DMS 273 treated with DMSO at 0.1 percent for 48 hours (cell line): ENCODE measurements around the gene AMMECR1L.
A peak's percentile ranks its signal among the peaks of the same experiment; 100 is the strongest.
"Not testable (repeated sequence)": the region's sequence is repeated elsewhere in the genome, so short reads cannot be mapped to it uniquely, and the experiment has no call there.

Experiments
- DNase-seq: peaks from one replicate; lab custom pipeline; 2025; lab: John Stamatoyannopoulos, UW

The AMMECR1L gene

DNA sequence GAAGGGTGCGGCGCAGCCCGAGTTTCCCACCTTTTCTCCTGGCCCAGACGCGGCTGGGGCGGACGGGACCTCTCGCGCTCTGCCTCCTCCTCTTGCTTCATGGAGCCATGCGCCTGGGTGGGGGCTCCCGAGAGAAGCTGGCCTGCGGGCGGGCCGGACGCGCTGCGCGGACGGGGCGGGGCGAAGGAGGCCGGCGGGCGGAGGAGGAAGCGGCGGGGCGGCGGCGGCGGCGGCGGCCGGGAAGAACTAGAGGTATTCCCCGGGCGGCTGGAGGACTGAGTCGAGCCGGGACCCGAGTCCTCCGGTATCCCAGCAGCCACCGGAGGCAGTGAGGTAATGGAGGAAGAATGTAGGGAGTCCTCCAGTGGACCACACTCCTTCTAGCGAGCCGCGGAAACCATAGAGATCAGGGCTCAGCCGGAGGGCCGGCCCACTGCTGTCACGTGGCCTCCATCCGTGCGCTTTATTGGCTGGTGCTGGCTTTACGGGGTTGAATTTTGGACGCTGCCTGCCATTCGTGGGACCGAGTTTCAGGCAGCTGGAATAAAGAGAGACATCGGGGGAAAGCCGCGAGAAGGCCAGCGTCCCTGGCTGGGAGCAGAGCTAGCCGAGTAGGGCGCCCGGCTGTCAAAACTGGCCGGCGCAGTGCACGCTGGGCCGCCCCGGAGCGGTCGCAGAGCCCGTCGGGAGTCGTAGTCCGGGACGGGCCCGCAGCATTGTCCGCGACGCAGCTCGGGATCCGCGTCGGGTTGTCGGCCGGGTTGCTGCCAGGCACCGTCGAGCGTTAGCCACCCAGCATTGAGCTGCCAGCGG lies at the start of gene AMMECR1L:
TSS of gene AMMECR1L (minus strand) at position 177 of the 813 bp plus-strand sequence. CDS start 11,722 bp downstream, outside the sequence.
- peak; percentile 26 for DNase-seq

DNA sequence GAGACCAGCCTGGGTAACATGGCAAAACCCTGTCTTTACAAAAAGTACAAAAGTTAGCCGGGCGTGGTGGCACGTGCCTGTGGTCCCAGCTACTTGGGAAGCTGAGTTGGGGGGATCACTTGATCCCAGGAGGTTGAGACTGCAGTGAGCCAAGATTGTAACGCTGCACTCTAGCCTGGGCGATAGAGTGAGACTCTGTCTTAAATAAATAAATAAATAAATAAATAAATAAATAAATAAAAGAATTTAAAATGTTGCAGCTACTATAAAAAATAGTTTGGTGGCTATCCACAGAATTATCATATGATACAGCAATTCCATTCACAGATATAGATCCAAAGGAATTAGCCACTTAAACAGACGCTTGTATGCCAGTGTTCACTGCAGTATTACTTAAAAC lies 49.6 kb upstream of the AMMECR1L start:
- DNase-seq, result no peak

DNA sequence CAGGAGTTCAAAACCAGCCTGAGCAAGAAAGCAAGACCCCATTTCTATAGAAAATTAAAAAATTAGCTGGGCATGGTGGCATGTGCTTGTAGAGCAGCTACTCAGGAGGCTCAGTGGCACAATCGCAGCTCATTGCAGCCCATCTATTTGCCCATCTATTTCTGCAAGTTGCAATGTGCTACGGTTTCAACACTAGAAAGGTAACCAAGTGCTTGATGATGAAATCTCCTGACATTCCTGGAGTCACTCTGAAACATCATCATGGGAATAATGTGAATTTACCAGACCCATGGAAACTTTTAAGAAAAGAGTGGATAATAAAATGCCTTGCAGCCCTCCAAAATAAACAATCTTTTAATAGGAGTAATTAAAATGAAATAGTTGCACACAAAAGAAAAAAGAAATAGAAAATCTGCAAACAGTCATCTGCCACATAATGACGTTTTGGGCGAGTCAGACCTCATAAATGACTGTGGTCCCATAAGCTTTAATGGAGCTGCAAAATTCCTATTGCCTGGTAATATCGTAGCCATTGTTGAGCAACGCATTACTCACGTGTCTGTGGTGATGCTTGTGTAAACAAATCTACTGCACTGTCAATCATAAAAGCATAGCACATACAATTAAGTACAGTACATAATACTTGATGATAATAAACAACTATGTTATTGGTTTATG lies 46.6 kb upstream of the AMMECR1L start:
- no peak for DNase-seq

DNA sequence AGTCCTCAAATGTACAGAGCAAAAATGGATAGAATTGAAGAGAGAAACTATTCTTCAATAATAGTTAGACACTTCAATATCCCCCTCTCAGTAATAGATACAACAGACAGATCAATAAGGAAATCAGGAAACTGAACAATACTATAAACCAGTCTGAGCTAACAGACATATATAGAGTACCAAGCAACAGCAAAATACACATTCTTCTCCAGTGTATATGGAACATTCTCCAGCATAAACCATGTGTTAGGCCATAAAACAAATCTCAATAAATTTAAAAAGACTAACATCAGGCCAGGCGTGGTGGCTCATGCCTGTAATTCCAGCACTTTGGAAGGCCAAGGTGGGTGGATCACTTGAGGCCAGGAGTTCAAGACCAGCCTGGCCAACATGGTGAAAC lies 43.7 kb upstream of the AMMECR1L start:
- DNase-seq, result no peak

DNA sequence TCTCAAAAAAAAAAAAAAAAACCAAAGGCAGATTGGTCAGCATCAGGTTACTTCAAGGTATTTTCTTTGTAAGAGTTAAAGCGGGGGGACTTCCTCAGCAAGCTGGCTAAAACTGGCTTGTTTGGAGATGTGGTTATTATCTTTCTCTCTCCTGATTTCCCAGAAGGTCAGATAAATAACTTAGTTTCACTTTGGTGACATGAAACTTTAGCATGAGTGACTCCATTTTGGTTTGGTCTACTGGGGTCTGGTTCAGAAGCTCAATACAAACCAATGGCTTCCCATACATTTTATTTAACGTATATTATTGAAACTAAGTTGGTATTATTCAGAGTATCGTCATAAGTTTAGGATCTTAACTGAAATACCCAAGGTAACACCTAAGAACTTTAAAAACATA lies 41.6 kb upstream of the AMMECR1L start:
- no peak for DNase-seq

DNA sequence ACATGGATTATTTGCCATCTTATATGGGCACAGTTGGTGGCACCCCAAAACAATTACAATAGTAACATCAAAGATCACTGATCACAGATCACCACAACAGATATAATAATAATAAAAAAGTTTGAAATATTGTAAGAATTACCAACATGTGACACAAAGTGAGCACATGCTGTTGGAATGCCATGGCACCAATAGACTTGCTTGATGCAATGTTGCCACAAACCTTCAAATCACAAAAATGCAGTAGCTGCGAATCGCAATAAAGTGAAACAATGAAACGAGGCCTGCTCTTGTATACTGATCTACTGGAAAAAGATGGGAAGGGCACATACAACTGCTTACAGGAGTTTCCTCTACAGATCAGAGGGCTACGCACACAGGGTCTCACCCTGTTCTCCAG lies 32.2 kb upstream of the AMMECR1L start:
- no peak for DNase-seq

DNA sequence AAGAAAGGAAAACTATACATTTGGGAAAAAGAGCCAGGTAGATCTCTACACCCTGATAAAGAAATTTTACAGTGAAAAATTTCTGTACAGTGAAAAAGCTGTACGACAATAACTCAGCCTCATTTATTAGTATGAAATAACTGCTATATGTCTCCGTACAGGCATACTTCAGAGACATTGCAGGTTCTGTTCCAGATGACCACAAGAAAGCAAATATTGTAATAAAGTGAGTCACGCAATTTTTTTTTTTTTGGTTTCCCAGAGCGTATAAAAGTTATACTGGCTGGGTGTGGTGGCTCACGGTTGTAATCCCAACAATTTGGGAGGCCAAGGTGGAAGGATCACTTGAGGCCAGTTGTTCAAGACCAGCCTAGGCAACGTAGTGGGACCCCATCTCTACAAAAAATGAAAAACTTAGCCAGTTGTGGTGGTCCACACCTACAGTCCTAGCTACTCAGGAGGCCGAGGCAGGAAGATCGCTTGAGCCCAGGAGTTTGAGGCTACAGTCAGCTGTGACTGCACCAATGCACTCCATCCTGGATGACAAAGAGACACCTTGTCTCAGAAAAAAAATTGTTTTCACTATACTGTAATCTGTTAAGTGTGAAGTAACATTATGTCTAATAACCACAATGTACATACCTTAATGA lies 28.2 kb upstream of the AMMECR1L start:
- DNase-seq, result no peak

DNA sequence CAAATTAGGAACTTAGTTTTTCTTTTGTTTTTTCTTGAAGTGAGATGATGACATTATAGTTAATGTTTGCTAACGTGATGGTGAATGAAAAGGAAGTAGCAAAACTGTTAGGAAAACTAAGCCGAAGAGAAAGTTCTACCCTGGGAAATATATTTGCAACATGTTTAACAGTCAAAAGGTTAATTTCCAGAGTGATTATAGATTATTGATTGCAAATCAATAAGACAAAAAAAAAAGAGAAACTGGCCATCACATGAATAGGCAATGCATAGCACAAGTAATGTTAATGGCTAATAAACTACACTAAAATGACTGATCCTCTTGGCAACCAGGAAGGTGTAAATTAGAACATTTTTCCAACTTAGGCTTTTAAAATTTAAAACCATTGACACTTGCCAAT lies 26.0 kb upstream of the AMMECR1L start:
- no peak for DNase-seq

DNA sequence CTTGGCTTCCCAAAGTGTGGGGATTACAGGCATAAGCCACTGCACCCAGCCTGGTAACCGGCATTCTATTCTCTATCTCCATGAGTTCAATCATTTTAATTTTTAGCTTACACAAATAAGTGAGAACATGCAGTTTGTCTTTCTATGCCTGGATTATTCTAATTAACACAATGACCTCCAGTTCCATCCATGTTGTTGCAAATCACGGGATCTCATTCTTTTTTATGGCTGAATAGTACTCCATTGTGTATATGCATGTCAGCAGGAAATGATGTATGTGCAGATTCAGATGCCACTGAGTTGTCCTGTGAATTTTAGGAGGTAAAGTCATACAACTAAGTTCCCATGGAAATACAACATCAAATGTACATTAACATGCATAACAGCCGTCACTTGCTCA lies 24.7 kb upstream of the AMMECR1L start:
- DNase-seq, result no peak

DNA sequence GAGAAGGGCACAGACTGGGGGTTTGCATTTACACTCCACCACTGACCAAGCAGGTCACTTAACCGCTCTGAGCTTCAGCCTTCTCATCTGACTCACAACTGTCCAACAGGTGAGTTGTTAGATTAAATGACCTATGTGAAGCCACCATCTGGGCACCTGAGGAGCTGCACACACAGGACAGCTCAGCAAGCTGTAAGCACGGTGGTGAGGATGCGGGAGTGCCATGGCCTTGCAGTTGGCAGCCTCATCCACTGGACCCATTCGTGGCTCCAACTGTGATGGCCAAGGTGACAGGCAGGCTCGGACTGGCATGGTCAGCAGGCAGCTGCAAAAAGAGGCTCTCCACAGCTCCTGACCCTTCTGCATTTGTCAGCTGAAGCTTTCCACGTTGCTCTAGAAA lies 23.3 kb upstream of the AMMECR1L start:
- DNase-seq, result no peak

DNA sequence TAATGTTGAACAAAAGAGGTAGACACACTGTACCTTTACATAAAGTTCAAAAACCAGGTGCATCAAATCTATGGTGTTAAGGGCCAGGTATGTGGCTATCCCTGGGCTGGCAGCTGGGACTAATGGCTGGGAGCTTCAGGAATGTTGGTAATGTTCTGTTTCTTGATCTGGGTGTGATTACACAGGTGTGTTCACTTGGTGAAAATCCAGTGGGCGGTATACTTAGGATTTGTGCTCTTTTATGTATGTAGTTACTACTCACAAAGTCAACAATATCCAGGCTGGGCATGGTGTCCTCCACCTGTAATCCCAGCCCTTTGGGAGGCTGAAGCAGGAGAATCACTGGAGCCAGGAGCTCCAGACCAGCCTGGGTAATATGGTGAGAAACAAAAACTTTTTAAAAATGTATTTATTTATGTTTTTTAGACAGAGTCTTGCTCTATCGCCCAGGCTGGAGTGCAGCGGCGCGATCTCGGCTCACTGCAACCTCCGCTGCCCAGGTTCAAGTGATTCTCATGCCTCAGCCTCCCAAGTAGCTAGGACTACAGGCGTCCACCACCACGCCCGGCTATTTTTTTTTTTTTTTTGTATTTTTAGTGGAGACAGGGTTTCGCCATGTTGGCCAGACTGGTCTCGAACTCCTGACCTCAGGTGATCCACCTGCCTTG lies 22.1 kb upstream of the AMMECR1L start:
- DNase-seq, result not testable (repeated sequence)

DNA sequence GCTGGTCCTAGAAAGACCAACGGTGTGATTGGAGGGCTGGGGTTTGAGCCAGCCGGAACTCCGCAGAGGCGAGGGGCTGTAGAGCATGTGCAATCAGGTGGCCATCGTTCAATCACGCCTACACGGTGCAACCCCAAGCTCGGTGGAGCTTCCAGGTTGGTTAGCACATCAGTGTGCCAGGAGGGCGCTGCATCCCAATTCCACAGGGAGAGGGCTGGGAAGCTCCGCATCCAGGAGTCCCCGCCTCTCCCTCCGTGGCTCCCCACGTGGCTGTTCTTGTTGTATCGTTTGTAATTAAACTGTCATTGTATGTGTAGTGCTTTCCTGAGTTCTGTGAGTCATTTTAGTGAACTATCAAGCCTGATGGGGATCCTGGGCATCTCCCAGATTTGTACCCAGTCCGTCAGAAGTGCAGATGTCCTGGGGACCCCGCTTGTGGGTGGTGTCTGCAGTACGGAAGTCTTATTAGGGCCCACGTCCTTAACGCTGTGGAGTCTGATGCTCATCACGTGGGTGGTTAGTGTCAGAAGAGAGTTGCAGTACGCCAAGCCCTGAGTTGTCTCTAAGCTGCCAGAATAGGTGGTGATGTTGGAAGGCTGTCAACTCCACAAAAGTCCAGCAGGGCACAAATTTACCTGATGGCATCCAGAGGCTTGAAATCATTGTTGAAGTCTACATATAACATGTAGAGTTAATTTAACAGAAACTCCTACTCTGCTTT lies 20.6 kb upstream of the AMMECR1L start:
- DNase-seq, result no peak

DNA sequence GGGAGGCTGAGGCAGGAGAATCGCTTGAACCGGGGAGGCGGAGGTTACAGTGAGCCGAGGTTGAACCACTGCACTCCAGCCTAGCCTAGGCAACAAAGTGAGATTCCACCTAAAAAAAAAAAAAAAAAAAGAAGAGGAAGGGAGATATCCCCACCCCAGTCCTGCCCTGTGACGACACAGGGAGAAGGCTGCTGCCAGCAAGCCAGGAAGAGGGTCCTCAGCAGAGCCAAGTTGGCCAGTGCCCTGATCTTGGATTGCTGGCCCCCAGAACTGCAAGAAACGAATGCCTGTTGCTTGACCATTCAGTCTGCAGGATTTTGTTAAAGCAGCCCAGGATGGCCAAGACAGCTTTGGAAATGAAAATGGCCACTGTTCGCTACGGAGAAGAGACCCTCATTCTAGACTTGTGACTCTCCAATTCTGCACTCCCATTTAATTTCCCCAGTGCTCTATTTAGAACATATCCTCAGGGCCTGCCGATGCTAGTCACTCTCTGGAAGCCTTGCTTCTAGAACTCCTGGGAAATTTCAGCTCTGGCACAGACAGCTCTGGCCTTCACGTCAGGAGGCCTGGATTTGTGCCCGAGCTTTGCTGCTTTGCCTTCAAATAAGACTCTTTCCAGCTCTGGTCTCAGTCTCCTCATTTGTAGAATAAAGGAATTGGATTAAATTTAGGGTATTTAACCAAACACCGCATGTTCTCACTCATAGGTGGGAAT lies 15.7 kb upstream of the AMMECR1L start:
- DNase-seq, result no peak

DNA sequence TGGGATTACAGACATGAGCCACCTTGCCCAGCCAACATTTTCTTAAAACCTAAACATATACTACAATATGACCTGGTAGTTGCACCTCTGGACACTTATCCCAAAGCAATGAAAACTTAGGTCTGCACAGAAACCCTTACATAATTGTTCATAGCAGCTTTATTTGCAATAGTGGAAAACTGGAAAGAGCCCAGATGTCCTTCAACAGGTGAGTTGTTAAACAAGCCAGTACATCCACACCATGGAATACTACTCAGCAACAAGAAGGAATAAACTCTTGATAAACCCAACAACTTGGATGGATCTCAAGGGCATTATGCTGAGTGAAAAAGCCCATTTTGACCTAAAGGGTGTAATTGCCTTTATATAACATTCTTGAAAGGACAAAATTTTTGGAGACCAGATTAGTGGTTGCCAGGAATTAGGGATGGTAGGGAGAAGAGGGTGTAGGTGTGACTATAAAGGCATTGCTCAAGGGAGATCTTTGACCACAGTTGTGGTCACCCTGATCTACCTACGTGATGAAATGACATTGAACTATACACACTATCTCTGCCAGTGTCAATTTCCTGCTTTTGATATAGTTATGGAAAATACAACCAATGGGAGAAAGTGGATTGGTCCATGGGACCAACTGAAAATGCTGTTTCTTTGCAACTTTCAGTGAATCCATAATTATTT lies 11.9 kb upstream of the AMMECR1L start:
- DNase-seq, result no peak

DNA sequence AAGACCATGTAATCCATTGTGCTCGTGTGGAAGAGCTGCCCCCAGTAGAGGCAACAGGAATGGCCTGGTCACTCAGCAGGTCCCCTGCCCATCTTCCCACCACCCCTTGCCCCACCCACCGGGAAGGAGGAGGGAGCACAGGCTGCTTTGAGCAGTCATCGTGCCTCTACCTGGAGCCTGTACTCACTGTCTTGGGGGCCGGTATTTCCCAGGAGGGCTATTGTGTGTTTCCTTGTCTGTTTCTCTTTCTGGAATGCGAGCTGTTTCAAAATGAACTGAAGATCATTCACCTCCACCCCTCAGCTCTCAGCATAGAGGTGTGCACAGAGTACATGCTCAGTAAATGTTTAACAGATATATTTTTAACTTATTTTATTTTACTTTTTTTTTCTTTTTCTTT lies 7.7 kb upstream of the AMMECR1L start:
- DNase-seq, result no peak

DNA sequence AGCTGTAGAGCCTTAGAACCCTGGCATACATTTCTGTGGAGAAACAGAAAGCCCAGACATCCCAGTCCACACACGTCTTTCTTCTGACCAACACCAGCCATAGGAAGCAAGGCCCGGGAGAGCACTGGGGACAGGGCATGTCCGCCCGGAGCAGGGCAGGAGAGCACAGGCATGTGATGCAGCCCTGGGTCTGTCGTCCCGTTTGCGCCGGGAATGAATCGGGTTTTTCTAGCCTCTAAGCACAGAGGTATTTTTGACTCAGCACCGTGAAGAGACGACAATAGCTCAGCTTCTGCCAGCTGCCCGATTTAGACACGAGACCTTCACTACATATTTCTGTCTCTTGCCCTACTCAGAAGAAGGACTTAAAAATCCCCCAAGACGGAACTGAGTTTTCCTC lies 7.3 kb upstream of the AMMECR1L start:
- DNase-seq, result no peak

DNA sequence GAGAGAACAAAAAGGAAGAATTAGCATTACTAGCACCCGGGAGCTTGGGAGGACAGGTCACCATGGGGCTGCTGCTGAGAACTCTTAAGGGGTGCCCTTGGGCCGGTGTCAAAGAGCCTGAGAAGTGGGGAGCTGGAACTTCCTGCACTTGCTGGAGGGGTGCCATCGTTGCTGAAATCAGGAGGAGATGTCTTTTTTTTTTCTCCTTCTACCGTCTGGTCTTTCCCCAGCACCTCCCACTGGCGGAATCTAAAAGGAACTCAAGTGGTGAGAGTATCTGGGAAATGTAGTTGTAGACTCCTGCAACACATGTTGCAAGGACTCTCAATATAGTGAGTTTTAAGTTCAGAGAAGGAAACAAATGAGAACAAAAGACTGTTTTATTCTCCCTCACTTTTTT lies 6.1 kb upstream of the AMMECR1L start:
- DNase-seq, result no peak

DNA sequence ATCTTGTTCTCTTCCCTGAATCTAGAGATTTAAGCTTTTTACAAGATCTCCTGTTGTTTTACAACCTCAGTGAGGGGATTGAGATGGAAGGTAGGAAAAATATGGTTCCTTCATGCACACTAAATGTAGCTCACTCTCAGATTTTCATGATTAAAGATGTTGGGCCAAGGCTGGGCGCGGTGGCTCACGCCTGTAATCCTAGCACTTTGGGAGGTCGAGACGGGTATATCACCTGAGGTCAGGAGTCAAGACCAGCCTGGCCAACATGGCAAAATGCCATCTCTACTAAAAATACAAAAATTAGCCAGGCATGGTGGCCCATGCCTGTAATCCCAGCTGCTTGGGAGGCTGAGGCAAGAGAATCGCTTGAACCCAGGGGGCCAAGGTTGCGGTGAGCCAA lies 5.0 kb upstream of the AMMECR1L start:
- not testable (repeated sequence) for DNase-seq

DNA sequence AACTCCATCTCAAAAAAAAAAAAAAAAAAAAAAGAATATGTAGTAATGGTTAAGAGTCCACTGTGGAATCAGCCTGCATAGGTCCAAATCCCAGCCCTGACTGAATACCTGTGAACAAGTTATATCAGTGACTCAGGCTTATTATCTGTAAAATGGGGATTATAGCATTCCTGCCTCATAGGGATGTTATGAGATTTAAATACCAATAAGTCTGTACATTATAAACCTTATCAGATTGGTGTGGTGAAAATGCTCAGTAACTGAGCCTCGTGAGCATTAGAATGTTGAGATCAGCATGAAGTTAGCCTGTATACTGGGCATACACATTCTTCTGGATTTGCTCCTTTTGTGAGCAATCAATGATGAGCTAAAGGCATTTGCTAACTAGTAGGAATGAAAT lies 3.0 kb upstream of the AMMECR1L start:
- DNase-seq, result no peak

DNA sequence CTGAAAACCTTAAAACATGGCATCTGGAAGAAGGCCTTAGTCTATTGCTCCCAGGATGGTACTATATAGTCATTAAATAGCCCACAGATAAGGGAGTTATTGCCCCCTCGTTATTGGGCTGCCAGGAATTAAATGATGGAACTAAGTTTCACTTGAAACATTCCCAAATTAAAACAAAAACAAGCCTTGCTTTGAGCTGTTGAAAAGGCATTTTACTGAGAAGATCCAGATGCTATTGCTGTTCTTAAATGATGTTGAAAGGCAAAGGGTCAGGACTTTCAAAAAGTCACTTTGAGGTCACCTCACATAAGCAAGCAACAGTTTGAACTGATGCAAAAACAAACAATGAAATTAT lies 2.0 kb upstream of the AMMECR1L start:
- no peak for DNase-seq
